GM12873 (cell line): ENCODE measurements around the gene BANP.

Source experiments
- CTCF ChIP-seq: IDR thresholded peaks from 2 replicates; pipeline ENCODE4 v1.5.1; 2012; ENCODE audit warnings: low read depth, mild to moderate bottlenecking, moderate library complexity, low read length, control low read depth; ENCODE audit not compliant: insufficient read depth; ENCODE audit errors: missing control alignments

Gene BANP

GRCh38 chr16:88058817-88059216 lies 107.6 kb downstream of the BANP start:
- TF ChIP-seq CTCF, result no peak

- no peak for TF ChIP-seq CTCF
Observed at GRCh38 chr16:88059701-88060386, 108.6 kb downstream of the BANP start.

- TF ChIP-seq CTCF, result peak; percentile 20
Observed at GRCh38 chr16:88060524-88061219, 109.4 kb downstream of the BANP start.

GRCh38 chr16:88061346-88062110 lies 110.3 kb downstream of the BANP start:
- TF ChIP-seq CTCF, result no peak

- TF ChIP-seq CTCF, result no peak
Observed at GRCh38 chr16:88062341-88063210, 111.3 kb downstream of the BANP start.

GRCh38 chr16:88063211-88063773 lies 112.1 kb downstream of the BANP start:
- no peak for TF ChIP-seq CTCF
